HG03039 (cell line): Measurements from ENCODE around the gene KCNMB3.

Experiments used
- ATAC-seq: cut with Tn5 transposase; IDR thresholded peaks from one replicate; pipeline ENCODE4 v1.9.1; 2021; ENCODE audit warnings: mild to moderate bottlenecking, moderate library complexity; ENCODE audit not compliant: unreplicated experiment

Gene KCNMB3

DNA sequence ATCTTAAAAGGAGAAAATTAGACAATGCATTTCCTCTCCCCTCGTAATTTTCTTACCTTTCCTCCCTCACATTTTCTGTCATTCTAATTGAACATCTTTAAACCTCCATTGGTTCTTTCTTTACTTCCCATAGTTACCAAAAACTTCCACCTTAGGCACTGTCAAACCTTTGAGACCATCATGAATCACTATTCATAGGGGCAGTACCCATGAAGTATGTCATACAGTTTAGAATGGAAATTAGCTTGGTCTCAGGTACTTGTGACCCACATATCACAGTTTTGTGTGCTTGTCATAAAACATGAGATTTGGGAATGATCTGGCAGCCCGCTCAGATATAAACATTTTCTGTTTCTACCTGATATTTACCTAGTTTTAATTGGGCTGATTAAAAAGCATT is 50.1 kb downstream of the KCNMB3 start:
- ATAC-seq: no peak

DNA sequence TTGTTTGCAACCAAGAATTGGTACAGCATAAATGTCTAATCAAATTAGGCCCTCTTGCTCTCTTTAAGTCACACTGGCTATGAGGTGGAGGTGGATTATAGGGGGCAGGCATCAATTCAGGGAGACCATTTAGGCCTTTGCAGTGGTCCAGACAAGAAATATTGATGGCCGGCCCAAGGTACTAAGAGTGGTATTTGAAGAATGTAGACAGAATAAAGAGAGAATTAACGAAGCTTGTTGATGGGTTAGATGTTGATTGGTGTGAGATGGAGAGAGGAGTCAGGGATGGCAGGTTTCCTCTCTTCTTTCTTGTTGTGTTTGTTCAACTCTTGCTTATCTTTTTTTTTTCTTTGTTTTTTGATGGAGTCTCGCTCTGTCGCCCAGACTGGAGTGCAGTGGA is 54.2 kb downstream of the KCNMB3 start:
- ATAC-seq: no peak

DNA sequence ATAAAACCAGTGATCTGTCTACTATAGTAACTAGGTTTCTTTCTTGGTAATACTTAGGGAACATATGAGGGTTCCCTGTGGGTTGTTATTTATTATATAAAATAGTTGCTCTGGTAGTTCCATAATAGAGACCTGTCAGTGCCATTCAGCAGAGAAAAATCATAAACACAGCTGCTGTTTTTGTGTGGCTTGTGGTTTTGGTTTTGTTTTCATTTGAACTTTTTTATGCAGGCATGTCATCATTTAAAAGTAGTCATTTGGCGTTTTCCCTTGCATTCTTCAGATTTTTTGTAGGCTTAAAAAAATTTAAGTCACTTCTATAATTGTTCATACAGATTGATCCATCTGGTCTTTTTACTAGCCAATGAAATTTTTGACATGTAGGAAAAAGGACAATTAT is 54.8 kb downstream of the KCNMB3 start:
- peak; percentile 69 for ATAC-seq

DNA sequence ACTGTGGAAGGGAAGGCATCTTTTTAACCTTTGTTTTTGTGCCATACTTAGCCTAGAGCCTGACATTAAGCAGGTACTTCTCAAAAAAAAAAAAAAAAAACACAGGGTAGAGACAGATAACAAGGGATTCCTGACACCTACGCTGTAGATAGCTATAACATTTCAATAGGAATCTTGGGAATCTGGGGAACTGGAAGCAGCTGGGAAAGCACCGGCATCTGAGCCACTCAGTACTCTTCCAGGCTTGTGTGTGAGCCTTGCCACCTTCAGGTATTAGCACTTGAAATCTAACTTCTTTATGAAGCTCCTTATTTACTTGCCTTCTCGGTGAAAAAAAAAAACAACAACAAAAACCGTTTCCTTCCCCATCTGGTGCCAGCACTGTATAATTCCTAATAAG is 56.0 kb downstream of the KCNMB3 start:
- no peak for ATAC-seq
